HG03103 (cell line): Measurements from ENCODE around the gene SLC25A10.

Experiments used
- ATAC-seq: cut with Tn5 transposase; IDR thresholded peaks from one replicate; pipeline ENCODE4 v1.9.1; 2021; ENCODE audit warnings: low read depth; ENCODE audit not compliant: unreplicated experiment

SLC25A10 gene

GRCh38 chr17:81685108-81685507 lies 27.0 kb upstream of the SLC25A10 start:
- ATAC-seq, result no peak

DNA sequence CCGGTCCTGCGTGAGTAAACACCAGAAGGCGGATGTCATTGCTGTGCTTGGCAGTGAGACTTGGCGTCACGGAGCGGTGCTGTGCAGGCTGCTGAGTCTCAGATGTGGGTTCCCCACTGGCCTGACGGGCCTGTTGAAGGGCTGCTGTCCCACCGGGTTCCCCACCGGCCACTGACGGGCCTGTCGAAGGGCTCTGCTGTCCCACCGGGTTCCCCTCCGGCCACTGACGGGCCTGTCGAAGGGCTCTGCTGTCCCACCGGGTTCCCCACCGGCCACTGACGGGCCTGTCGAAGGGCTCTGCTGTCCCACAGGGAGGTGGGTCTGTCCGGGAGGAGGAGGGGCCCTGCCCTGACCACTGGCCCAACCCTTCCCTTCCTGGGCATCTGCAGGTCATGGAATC lies 25.5 kb upstream of the SLC25A10 start:
- ATAC-seq, result no peak

DNA sequence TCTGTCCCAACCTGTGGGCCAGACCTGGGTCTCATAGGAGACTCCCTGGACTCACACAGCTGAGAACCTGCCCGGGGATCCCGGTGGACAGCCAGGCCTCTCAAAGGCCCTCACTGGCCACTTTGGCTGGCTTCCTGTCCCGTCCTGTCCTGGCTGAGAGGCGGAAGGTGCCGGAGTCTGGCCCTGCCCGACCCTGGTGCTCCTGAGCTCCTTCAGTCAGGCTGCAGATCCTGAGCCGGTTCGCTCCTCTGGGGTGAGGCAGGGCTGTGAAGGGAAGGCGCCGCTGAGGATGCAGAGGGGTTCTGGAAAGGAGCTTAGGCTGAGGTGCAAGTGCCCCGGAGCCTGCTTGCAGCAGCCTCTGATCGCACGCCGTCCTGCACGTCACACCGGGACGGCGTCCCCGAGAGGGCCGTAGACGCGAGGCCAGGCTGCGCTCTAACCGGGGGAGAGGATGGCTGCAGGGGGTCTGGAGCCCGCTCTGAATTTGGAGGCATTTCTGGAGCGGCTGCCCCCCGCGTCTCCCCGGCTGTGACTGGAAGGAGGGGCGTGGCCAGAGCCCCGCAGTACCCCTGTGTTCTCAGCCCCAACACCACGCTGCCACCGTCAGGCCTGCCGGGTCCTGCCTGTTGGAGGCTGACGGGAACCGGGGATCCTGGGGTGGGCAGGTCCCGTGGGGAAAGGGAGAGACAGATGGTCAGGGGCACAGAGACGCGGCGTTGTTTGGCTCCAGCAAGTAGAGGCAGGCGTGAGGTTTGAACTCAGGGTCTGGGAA lies 24.1 kb upstream of the SLC25A10 start:
- no peak for ATAC-seq

DNA sequence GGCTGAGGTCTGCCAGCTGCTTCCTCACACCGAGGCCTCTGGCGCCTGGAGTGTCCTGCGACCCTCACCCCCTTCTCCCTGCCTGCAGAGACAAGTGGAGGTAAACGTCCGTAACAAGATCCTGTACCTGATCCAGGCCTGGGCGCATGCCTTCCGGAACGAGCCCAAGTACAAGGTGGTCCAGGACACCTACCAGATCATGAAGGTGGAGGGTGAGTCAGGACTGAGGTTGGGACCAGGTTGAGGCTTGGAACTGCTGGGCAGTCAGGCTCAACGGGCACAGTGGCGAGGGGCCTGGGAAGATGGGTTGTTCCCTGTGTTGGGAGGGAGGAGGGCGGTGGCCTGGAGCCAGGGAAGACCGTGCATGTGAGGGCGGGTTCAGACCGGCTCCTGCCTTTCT lies 23.5 kb upstream of the SLC25A10 start:
- no peak for ATAC-seq

- no peak for ATAC-seq
These were observed 22.0 kb upstream of the SLC25A10 start for GRCh38 chr17:81690066-81690465.

GRCh38 chr17:81690549-81690948 lies 21.5 kb upstream of the SLC25A10 start:
- no peak for ATAC-seq

GRCh38 chr17:81691196-81691595 lies 20.9 kb upstream of the SLC25A10 start:
- no peak for ATAC-seq

GRCh38 chr17:81691608-81692007 lies 20.5 kb upstream of the SLC25A10 start:
- ATAC-seq, result no peak

DNA sequence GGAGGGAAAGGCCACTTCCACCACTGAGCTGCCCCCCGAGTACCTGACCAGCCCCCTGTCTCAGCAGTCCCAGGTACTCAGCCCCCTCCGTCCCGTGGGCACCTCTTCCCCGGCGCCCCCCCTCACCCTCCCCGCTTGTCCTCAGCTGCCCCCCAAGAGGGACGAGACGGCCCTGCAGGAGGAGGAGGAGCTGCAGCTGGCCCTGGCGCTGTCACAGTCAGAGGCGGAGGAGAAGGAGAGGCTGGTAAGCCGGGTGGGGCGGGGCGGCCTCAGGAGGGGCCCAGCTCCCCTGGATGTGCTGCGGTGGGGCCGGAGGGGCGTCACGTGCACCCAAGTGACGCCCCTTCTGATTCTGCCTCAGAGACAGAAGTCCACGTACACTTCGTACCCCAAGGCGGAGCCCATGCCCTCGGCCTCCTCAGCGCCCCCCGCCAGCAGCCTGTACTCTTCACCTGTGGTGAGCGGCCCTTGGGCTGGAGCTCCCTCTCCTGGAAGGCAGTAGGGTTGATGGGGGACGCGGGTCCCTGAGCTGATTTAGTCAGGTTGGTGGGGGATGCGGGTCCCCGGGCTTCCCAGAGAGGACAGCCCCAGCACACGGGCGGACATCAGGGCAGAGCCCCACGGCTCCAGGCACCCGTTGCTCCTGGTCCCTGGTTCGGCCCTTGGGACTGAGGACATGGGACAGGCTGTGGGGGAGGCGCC lies 18.4 kb upstream of the SLC25A10 start:
- no peak for ATAC-seq

- ATAC-seq, result no peak
These were observed 17.3 kb upstream of the SLC25A10 start for GRCh38 chr17:81694810-81695209.

GRCh38 chr17:81695211-81695610 lies 16.9 kb upstream of the SLC25A10 start:
- ATAC-seq, result no peak

DNA sequence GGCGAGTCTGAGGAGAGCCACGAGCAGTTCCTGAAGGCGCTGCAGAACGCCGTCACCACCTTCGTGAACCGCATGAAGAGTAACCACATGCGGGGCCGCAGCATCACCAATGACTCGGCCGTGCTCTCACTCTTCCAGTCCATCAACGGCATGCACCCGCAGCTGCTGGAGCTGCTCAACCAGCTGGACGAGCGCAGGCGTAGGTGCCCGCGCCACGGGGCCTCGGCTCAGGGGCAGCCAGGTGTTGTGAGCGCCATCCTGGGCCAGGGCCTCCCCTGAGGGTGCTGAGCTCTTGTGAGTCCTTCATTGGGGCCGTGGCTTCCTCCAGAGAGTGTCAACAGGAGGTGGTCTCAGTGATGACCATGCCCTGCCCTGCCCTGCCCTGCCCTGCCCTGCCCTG lies 16.3 kb upstream of the SLC25A10 start:
- ATAC-seq, result no peak

DNA sequence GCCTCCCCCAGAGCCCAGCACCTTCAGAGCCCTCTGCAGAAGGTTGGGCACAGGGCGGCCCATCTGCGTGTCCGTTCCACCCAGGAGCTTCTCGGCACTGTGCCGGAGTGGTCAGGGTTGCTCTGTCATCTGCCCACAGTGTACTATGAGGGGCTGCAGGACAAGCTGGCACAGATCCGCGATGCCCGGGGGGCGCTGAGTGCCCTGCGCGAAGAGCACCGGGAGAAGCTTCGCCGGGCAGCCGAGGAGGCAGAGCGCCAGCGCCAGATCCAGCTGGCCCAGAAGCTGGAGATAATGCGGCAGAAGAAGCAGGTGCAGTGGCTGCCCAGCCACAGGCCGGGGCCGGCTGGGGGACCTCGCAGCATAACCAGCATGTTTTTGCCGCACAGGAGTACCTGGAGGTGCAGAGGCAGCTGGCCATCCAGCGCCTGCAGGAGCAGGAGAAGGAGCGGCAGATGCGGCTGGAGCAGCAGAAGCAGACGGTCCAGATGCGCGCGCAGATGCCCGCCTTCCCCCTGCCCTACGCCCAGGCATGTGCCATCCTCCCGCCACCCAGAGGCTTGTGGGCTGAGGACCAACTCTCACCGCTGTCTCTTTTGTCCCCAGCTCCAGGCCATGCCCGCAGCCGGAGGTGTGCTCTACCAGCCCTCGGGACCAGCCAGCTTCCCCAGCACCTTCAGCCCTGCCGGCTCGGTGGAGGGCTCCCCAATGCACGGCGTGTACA lies 15.7 kb upstream of the SLC25A10 start:
- no peak for ATAC-seq

DNA sequence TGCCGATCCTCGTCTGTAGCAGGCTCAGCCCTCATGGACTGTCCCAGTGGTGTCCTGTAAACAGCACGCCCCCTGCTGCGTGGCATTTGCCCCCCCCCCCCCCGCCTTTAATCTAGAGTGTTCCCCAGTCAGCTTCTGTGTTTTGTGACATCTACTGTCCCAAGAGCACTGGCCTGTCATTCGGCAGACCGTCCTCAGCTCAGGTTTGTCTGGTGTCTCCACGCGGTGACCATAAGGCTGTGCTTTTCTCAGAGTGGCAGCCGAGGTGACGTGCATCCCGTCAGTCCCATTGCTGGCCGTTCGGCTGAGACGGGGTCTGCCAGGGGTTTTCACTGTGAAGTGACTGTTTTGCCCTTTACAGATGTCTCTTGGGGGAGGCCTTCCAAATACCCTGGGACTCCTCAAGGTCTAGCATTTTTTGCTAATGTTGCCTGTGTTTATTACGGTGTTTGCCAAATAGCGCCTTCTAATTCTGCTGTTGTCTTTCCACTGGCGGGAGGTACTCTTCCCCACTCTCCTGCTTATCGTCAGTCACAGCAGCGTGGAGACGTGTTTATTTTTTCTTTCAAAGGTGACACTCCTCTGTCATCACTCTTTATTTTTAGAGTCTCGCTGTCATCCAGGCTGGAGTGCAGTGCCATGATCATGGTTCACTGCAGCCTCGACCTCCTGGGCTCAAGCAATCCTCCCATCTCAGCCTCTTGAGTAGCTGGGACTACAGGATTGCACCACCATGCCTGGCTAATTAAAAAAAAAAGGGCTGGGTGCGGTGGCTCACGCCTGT lies 14.6 kb upstream of the SLC25A10 start:
- no peak for ATAC-seq

DNA sequence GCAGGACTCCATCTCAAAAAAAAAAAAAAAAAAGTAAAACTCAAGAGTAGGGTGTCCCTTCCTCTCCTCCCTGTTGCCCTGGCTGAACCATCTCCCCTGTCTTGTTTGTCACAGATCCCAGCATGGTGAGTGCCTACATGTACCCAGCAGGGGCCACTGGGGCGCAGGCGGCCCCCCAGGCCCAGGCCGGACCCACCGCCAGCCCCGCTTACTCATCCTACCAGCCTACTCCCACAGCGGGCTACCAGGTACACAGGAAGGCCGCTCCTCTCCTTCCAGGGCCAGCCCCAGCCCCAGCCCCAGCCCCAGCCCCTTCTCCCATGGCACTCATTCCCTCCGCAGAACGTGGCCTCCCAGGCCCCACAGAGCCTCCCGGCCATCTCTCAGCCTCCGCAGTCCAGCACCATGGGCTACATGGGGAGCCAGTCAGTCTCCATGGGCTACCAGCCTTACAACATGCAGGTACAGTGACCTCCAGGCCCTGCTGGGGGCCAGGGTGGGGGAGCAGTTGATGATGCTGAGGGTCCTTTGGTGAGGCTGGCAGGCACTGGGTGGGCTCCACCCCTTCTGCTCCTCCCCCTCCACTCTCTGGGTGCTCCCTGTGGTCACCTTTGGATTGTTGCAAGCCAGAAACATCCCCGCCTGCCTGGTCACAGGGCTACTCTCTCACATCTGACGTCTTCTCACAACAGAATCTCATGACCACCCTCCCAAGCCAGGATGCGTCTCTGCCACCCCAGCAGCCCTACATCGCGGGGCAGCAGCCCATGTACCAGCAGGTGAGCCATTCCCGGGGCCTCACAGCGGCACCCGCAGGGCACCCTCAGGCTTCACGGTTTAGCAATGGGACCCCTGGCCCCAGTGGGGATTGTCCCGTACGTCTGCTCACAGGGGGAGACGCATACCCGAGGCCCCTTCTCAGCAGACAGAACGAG lies 11.5 kb upstream of the SLC25A10 start:
- ATAC-seq, result no peak

DNA sequence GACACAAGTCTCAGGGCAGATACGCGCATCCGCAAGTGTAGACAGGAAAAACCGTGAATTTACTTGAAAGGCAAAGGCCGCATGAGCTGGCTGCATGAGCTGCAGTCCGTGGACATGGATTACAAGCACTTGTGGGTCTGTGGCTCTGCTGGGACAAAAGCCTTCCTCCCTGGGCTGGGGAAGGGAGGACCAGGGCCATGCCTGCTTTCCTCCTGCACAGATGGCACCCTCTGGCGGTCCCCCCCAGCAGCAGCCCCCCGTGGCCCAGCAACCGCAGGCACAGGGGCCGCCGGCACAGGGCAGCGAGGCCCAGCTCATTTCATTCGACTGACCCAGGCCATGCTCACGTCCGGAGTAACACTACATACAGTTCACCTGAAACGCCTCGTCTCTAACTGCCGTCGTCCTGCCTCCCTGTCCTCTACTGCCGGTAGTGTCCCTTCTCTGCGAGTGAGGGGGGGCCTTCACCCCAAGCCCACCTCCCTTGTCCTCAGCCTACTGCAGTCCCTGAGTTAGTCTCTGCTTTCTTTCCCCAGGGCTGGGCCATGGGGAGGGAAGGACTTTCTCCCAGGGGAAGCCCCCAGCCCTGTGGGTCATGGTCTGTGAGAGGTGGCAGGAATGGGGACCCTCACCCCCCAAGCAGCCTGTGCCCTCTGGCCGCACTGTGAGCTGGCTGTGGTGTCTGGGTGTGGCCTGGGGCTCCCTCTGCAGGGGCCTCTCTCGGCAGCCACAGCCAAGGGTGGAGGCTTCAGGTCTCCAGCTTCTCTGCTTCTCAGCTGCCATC lies 10.6 kb upstream of the SLC25A10 start:
- no peak for ATAC-seq

GRCh38 chr17:81702934-81703746 lies 8.9 kb upstream of the SLC25A10 start, which contains the start of gene MRPL12:
Gene MRPL12 (plus strand): TSS chr17:81703367. CDS start chr17:81703502, 135 bp downstream.
- ATAC-seq, result peak; percentile 70
